GM18870 (cell line): ENCODE results near the gene PHTF1.

Experiments
- ATAC-seq: cut with Tn5 transposase; IDR thresholded peaks from one replicate; pipeline ENCODE4 v1.9.1; 2021; ENCODE audit warnings: moderate library complexity; ENCODE audit not compliant: unreplicated experiment

PHTF1 gene

DNA sequence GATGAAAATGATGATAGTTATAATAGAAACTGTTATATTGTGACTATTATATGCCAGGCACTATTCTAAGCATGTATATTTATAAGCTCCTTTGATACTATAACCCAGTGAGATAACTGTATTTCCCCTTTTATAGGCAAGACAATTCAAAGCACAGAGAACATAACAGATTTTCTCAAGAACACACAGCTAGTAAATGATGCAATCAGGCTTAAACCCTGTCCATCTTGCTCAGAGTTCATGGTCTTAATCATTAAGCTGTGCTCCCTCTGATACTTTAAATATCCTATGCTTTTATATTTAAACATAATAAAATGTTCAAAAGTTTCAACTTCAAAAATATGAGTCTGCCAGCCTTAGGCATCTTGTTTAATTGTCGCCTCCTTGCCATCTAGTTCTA is 88.6 kb downstream of the PHTF1 start:
- ATAC-seq, result no peak

DNA sequence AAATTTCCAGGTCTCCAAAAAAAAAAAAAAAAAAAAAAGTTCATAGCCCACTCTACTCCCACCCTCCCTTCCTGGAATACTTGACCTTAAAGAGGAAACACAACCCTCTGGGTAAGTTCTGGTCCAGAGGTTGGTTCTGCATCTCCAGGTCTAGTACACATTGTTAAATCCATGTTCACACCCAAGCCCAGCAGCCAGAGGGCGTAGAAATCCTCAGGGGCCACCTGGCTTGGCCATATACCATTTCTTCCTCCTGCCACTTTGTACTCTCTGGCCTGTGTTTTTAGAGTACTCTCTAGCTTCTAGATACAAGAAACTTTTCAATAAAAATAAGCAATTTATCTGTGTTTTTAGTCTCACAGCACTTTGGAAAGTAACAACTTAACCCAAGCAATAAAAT is 89.3 kb downstream of the PHTF1 start:
- no peak for ATAC-seq

GRCh38 chr1:113666126-113666525 is 93.2 kb downstream of the PHTF1 start:
- ATAC-seq, result no peak

DNA sequence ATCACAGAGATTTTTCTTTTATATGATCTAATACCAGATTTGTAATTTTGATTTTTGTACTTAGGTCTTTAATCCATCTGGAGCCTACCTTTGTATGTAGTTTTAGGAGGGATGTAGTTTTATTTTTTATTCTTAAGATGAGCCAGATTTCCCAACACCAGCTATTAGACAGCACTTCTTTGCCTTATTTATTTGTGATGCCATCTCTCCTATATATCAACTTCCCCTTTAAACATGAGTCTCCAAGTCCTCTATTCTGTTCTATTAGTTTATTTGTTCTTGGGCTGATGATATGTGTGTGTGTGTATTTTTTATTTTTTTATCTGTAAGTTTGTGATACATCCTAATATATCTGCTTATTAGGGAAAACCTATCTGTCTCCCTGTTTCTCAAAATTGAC is 94.2 kb downstream of the PHTF1 start:
- ATAC-seq, result no peak

- no peak for ATAC-seq
Measured at GRCh38 chr1:113663165-113663951, 95.9 kb downstream of the PHTF1 start.

DNA sequence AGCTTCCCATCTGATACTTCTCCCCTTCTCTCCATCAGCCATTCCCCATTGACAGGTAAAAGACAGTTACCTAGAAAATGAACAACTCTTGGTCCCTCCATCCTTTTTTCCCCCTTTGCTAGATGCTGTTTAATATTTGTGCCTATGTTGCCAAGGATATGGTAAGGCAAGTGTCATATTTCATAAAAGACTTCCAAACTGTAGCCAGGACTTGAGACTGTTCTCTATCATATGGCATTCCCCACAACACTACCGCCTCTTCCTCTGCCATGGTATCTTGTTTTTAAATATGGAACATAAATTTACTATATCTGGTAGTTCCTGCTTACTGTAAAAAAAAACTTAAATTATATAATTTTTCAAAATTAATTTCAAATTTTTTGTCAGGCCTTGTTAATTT is 97.2 kb downstream of the PHTF1 start:
- ATAC-seq, result no peak

GRCh38 chr1:113660088-113660487 is 99.2 kb downstream of the PHTF1 start:
- ATAC-seq, result no peak

DNA sequence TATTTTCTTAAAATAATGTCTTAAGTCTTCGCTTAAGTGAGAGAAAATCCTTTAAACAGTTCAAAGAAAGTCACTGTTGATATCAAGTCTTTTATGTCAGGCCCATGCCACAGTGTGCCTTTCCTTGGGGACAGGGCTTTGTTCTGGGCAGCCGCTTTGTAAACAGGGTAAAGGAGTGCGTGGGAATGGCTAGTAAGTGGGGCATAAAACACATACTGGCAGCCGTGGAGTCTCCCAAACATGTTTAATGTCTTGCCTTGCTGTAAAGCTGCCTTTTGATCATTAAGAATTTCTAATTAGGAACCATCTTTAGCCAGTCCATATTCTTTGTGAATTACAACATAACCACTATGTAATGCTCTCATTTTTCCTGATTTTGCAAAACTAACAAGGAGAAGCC is 99.7 kb downstream of the PHTF1 start:
- no peak for ATAC-seq

DNA sequence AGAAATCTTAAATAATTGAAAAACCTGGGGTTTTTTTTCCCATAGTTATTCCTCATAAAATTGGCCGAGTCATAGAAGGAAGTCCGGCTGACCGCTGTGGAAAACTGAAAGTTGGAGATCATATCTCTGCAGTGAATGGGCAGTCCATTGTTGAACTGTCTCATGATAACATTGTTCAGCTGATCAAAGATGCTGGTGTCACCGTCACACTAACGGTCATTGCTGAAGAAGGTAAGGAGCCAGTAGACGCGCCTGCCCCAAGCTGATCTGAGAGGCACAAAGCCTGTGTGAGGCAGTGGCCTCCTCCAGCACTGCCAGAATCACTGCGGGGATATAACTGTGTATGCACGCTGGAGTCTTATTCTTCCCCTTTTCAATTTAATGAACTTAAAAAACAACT is 100.3 kb downstream of the PHTF1 start:
- ATAC-seq, result no peak

DNA sequence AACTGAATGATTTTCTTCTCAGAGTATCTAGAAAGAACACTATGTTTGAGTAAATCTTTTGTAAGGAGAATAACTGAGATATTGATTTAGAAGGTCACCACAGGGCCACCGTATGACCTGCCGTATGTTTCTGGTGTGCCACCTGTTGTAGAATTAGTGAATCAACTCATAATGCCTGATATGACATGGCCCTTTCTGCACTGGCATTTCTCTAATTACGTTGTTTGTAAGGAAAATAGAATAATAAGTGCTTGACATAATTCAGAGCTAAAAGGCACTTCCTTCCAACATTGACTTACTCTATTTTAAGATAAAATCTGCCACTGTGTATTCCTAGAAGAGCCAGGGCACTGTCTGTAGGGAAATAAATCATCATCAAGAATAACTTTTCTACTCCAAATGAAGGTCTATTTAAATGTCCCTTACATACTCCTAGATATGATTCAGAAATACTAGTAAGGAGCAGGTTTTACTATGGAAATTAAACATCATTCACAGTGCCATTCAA is 101.7 kb downstream of the PHTF1 start:
- ATAC-seq, result no peak

GRCh38 chr1:113657126-113657525 is 102.2 kb downstream of the PHTF1 start:
- no peak for ATAC-seq

- ATAC-seq, result no peak
Measured at GRCh38 chr1:113654883-113655282, 104.4 kb downstream of the PHTF1 start.

DNA sequence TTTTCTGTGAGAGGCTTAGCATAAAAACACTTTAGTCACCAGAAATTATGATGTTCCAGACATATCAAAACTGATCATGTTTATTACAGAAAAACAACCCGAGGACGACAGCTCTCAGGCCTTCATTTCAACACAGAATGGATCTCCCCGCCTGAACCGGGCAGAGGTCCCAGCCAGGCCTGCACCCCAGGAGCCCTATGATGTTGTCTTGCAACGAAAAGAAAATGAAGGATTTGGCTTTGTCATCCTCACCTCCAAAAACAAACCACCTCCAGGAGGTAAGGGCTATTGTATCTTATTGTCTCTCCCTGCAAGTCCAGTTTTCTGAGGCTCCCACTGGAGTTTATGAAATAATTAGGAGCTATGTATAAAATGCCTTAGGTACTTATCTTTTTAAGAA is 105.5 kb downstream of the PHTF1 start:
- no peak for ATAC-seq

DNA sequence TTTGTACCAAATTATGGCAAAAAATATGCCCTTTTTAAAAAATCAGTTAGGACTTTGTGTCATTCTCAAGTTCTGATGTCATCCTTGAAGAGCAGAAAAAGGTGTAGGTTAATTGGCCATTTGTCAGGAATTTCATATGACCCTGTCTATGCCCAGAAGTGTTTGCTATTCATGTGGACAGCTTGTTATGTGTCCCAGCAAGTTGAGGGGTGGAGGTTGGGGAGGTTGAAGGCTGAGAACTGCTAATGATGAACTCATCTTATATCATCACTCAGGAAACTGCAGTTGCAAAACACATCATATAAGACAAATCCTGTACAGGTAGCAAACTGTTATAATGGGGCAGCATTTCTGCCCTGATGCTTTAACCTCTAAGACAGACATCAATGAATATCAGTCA is 106.5 kb downstream of the PHTF1 start:
- ATAC-seq, result no peak

DNA sequence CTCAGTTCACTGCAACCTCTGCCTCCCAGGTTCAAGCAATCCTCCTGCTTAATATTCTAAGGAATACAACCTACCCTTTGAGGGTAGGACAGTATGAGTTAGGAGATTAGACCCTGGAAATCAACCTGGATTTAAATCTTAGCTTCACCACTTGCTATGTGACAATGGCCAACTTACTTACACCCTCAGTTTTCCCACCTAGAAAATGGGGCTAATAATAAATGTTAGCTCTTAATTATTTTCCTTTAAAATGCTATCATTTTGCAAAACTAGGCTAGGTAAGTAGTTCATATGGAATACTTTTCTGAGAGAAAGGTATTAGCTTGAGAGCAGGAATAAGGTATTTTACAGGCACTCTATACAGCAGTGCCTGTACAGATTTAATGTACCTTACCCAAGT is 110.8 kb downstream of the PHTF1 start:
- no peak for ATAC-seq

DNA sequence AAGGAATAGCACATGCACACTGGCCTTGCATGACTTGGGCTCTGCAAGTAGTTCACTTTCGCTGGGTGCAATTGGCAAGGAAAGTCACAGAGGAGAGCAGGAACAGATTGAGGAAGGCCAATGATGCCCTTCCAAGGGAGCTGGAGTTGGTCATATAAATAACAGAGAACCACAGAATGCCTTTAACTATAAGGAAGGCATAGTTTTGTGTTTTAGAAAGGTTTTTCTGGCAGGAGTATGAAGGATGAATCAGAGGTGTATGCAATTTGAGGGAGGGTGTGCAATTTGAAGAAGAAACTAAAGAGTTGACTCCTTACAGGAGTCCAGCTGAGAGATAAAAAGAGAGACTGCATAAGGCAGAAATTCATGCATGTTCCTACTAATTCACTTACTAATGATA is 112.1 kb downstream of the PHTF1 start:
- ATAC-seq, result no peak
